Tibial nerve (tissue), 4 donors: ENCODE data around the gene MUC2.

Source experiments
- CTCF ChIP-seq, 5 experiments: fragments of 200-600 bp in 3 of 5; fragments of 450-650 bp in 2 of 5; sonication (generic) in 3 of 5; IDR thresholded peaks; one replicate each; pipeline ENCODE4 v1.5.1; 2016 to 2019; ENCODE audit warnings: antibody characterized with exemption in 5 of 5, mild to moderate bottlenecking in 3 of 5, moderate library complexity in 2 of 5
- EP300 ChIP-seq, 2 donors: sonication (generic); formaldehyde crosslinking; IDR thresholded peaks; one replicate each; pipeline ENCODE4 v1.6.1; 2017; ENCODE audit warnings: antibody characterized with exemption in 2 of 2, mild to moderate bottlenecking in 1 of 2
- POLR2A ChIP-seq, 2 donors: fragments of 450-650 bp; IDR thresholded peaks; one replicate each; pipeline ENCODE4 v1.6.1; 2017; ENCODE audit warnings: antibody characterized with exemption in 2 of 2, mild to moderate bottlenecking in 2 of 2, moderate library complexity in 2 of 2

- TF ChIP-seq CTCF (IDR thresholded peaks at IDR 0.05) (no peak), EP300 (IDR thresholded peaks at IDR 0.05) (no peak), POLR2A (IDR thresholded peaks at IDR 0.05) (no peak)
Observed at GRCh38 chr11:1074244-1075221, at the start of gene MUC2.
